Activated CD4-positive, alpha-beta T cell treated with anti-CD3 and anti-CD28 coated beads for 48 hours (primary cell): ENCODE data around the gene RHCE.
"Not testable (repeated sequence)": the region's sequence is repeated elsewhere in the genome, so short reads cannot be mapped to it uniquely, and the experiment has no call there.

ENCODE experiments used
- DNase-seq: peaks from one replicate; pipeline ENCODE4 v3.0.0-alpha.2; 2020

The RHCE gene

GRCh38 chr1:25432749-25433388, 12.2 kb upstream of the RHCE start:
- DNase-seq: no peak

- DNase-seq: no peak
Measured at GRCh38 chr1:25431955-25432719, 11.5 kb upstream of the RHCE start.

- no peak for DNase-seq
Measured at GRCh38 chr1:25430967-25431881, 10.6 kb upstream of the RHCE start.

GRCh38 chr1:25430073-25430966, 9.7 kb upstream of the RHCE start, which contains the start of gene MACO1:
Gene MACO1, plus strand, starts transcription at chr1:25430897. Its CDS starts 202 bp downstream, at chr1:25431099.
- peak; percentile 97 for DNase-seq

- no peak for DNase-seq
Measured at GRCh38 chr1:25428475-25429166, 8.0 kb upstream of the RHCE start.

- no peak for DNase-seq
Measured at GRCh38 chr1:25427696-25428095, 7.1 kb upstream of the RHCE start.

- DNase-seq: no peak
Measured at GRCh38 chr1:25425098-25426085, 4.8 kb upstream of the RHCE start.

- not testable (repeated sequence) for DNase-seq
Measured at GRCh38 chr1:25423206-25423605, 2.6 kb upstream of the RHCE start.

GRCh38 chr1:25419339-25419738, 1.3 kb downstream of the RHCE start:
- DNase-seq: not testable (repeated sequence)

GRCh38 chr1:25417280-25417679, 3.3 kb downstream of the RHCE start:
- DNase-seq: not testable (repeated sequence)

GRCh38 chr1:25414578-25414977, 6.0 kb downstream of the RHCE start:
- not testable (repeated sequence) for DNase-seq

- not testable (repeated sequence) for DNase-seq
Measured at GRCh38 chr1:25414157-25414556, 6.5 kb downstream of the RHCE start.

GRCh38 chr1:25412872-25413623, 7.6 kb downstream of the RHCE start:
- not testable (repeated sequence) for DNase-seq

- not testable (repeated sequence) for DNase-seq
Measured at GRCh38 chr1:25409641-25410427, 10.8 kb downstream of the RHCE start.

- DNase-seq: not testable (repeated sequence)
Measured at GRCh38 chr1:25405731-25406305, 14.8 kb downstream of the RHCE start.

GRCh38 chr1:25402947-25403803, 17.4 kb downstream of the RHCE start:
- peak; percentile 14 for DNase-seq

GRCh38 chr1:25398079-25398478, 22.5 kb downstream of the RHCE start:
- not testable (repeated sequence) for DNase-seq
